Activated CD8-positive, alpha-beta memory T cell treated with anti-CD3 and anti-CD28 coated beads, Interleukin-2, amount 10 ng/mL, durations not matched to agents 7 days and 5 days (primary cell): ENCODE results near the gene CCN6. TPM values are rescaled to one million over a fixed set of nuclear protein-coding genes. Genes with fewer than 3 reads are reported as not detected.

Experiments used
- ATAC-seq: fragments of 150-1000 bp; cut with Tn5 transposase; one replicate; pipeline ENCODE4 v1.10.0; 2021; ENCODE audit warnings: moderate library complexity
- CTCF ChIA-PET: fragments of 350-600 bp; sonication (Branson Sonifier 250); formaldehyde crosslinking; loops from one replicate; lab custom pipeline; 2021; ENCODE audit warnings: antibody characterized with exemption; lab: Charles Lee
- DNase-seq: peaks from one replicate; pipeline ENCODE4 v3.0.0-alpha.2; 2020
- H3K27ac Mint-ChIP-seq: one replicate; pipeline ENCODE4 v1.8.0; 2021; ENCODE audit warnings: mild to moderate bottlenecking, mixed read lengths
- H3K27me3 Mint-ChIP-seq: one replicate; pipeline ENCODE4 v1.8.0; 2021; ENCODE audit warnings: mixed read lengths
- H3K36me3 Mint-ChIP-seq: one replicate; pipeline ENCODE4 v1.8.0; 2021; ENCODE audit warnings: mild to moderate bottlenecking, mixed read lengths
- H3K4me1 Mint-ChIP-seq: one replicate; pipeline ENCODE4 v1.8.0; 2021; ENCODE audit warnings: mixed read lengths
- H3K4me3 Mint-ChIP-seq: one replicate; pipeline ENCODE4 v1.8.0; 2021; ENCODE audit warnings: mild to moderate bottlenecking, moderate library complexity, mixed read lengths
- H3K9me3 Mint-ChIP-seq: one replicate; pipeline ENCODE4 v1.8.0; 2022; ENCODE audit warnings: low read depth, mixed read lengths
- total RNA-seq, 2 experiments: library from RNA; stranded (reverse); gene quantifications; one replicate each; pipeline ENCODE4 v1.2.3, GENCODE V29; 2021

CCN6 gene
- total RNA-seq, 2 experiments from 2014 or later: not detected

- Mint-ChIP-seq H3K9me3 (no peaks in the 10 kb centered on the region), H3K27me3 (peaks cover 21% of the 10 kb centered on the region), H3K4me1 (peaks cover 24% of the 10 kb centered on the region), H3K36me3 (peaks cover 1% of the 10 kb centered on the region), H3K4me3 (no peak overlapping the region), H3K27ac (no peak overlapping the region)
- ATAC-seq: no peak
- CTCF ChIA-PET: no interaction called here
- DNase-seq: no peak
Measured at GRCh38 chr6:112116221-112116620, 62.3 kb downstream of the CCN6 start.

- ATAC-seq: peak; percentile 84
- H3K4me3 Mint-ChIP-seq: no peak overlapping the region
- H3K4me1 Mint-ChIP-seq: peaks cover 24% of the 10 kb centered on the region
- no peak for DNase-seq
- CTCF ChIA-PET: interaction anchor here (2.1 kb wide), 1 partner anchor 46 kb away, joined by 8 read pairs; no protein-coding TSS in a partner anchor
- H3K27me3 Mint-ChIP-seq: peaks cover 15% of the 10 kb centered on the region
- H3K36me3 Mint-ChIP-seq: peaks cover 1% of the 10 kb centered on the region
- peak overlapping the region; percentile 82 for H3K27ac Mint-ChIP-seq
- H3K9me3 Mint-ChIP-seq: no peaks in the 10 kb centered on the region
Measured at GRCh38 chr6:112117554-112117953, 63.6 kb downstream of the CCN6 start.

GRCh38 chr6:112118034-112118433 lies 64.1 kb downstream of the CCN6 start:
- CTCF ChIA-PET: interaction anchor here (2.1 kb wide), 1 partner anchor 45 kb away, joined by 8 read pairs; no protein-coding TSS in a partner anchor

More at GRCh38 chr6:112118034-112118433, 64.1 kb downstream of the CCN6 start:
- peaks cover 1% of the 10 kb centered on the region for H3K36me3 Mint-ChIP-seq
- DNase-seq (no peak), ATAC-seq (no peak)
- H3K27ac Mint-ChIP-seq: no peak overlapping the region
- peaks cover 24% of the 10 kb centered on the region for H3K4me1 Mint-ChIP-seq
- H3K4me3 Mint-ChIP-seq: no peak overlapping the region
- peaks cover 15% of the 10 kb centered on the region for H3K27me3 Mint-ChIP-seq
- no peaks in the 10 kb centered on the region for H3K9me3 Mint-ChIP-seq

Other genes starting within 250 kb of the CCN6 start
- 100 to 1,000 TPM; 266 to 323 TPM for gene FYN, start 180.7 kb upstream of the CCN6 start, total RNA-seq
- gene TUBE1, start 33.4 kb downstream of the CCN6 start, total RNA-seq: 10 to 100 TPM; 20.7 to 28.7 TPM
- gene FAM229B, start 33.5 kb downstream of the CCN6 start, total RNA-seq: 1 to 10 TPM; 4.1 to 4.5 TPM
- gene LAMA4, start 200.5 kb downstream of the CCN6 start, total RNA-seq: not detected